PC-9 (cell line): ENCODE results near the gene LRCH4. TPM values are rescaled to one million over a fixed set of nuclear protein-coding genes. Genes with fewer than 3 reads are reported as not detected.

Experiments used
- BruUV-seq: library from RNA; stranded (reverse); fragments of 400-500 nt; replicated peaks from 2 replicates; lab custom pipeline; 2021; lab: Mats Ljungman, UMichigan
- CTCF ChIA-PET: fragments of 300-600 bp; sonication (Branson Sonifier 250); formaldehyde crosslinking; loops from one replicate; lab custom pipeline; 2022; ENCODE audit warnings: antibody characterized with exemption; lab: Charles Lee
- POLR2A ChIA-PET: fragments of 300-600 bp; sonication (Branson Sonifier 250); formaldehyde crosslinking; loops from one replicate; lab custom pipeline; 2022; ENCODE audit warnings: antibody characterized with exemption; ENCODE audit not compliant: unreplicated experiment; lab: Charles Lee
- DNase-seq, 2 experiments: peaks; one replicate each; pipeline versions ENCODE4 v3.0.0 to v3.0.0-alpha.2; 2015 to 2022; ENCODE audit warnings: mixed read lengths in 1 of 2
- H2AFZ ChIP-seq: fragments of 200-600 bp; sonication (generic); 2 replicates; pipeline ENCODE4 v1.8.1; 2017; ENCODE audit warnings: antibody characterized with exemption
- H3F3A ChIP-seq: fragments of 200-600 bp; sonication (generic); 2 replicates; pipeline ENCODE4 v1.8.1; 2017; ENCODE audit warnings: antibody characterized with exemption, mild to moderate bottlenecking, low read depth; ENCODE audit not compliant: insufficient read depth
- H3K27ac ChIP-seq: fragments of 200-600 bp; sonication (generic); 2 replicates; pipeline ENCODE4 v1.6.1; 2016; ENCODE audit warnings: mixed run types
- H3K27me3 ChIP-seq: fragments of 200-600 bp; sonication (generic); 2 replicates; pipeline ENCODE4 v1.6.1; 2016; ENCODE audit warnings: low read depth, mixed run types; ENCODE audit not compliant: insufficient read depth
- H3K36me3 ChIP-seq: fragments of 200-600 bp; sonication (generic); 2 replicates; pipeline ENCODE4 v1.6.1; 2016; ENCODE audit warnings: low read depth, mixed run types
- H3K4me1 ChIP-seq: fragments of 200-600 bp; sonication (generic); replicated peaks from 2 replicates; pipeline ENCODE4 v1.6.1; 2016; ENCODE audit warnings: mixed run types; ENCODE audit not compliant: insufficient read depth
- H3K4me2 ChIP-seq: fragments of 200-600 bp; sonication (generic); 2 replicates; pipeline ENCODE4 v1.6.1; 2017; ENCODE audit warnings: mixed run types
- H3K4me3 ChIP-seq: fragments of 200-600 bp; sonication (generic); 2 replicates; pipeline ENCODE4 v1.6.1; 2016; ENCODE audit warnings: mixed run types
- H3K79me2 ChIP-seq: fragments of 200-600 bp; sonication (generic); 2 replicates; pipeline ENCODE4 v1.6.1; 2017; ENCODE audit warnings: low read depth, mixed run types
- H3K9me2 ChIP-seq: fragments of 200-600 bp; sonication (generic); 2 replicates; pipeline ENCODE4 v1.8.1; 2017; ENCODE audit warnings: mild to moderate bottlenecking; ENCODE audit not compliant: insufficient read depth
- H3K9me3 ChIP-seq: fragments of 200-600 bp; sonication (generic); 2 replicates; pipeline ENCODE4 v1.8.1; 2016; ENCODE audit warnings: low read depth; ENCODE audit not compliant: insufficient read depth
- H4K20me1 ChIP-seq: fragments of 200-600 bp; sonication (generic); 2 replicates; pipeline ENCODE4 v1.8.1; 2017; ENCODE audit not compliant: insufficient read depth
- CTCF ChIP-seq: fragments of 200-600 bp; sonication (generic); conservative IDR thresholded peaks from 2 replicates; pipeline ENCODE4 v1.6.1; 2017; ENCODE audit warnings: mixed run types, antibody characterized with exemption, mild to moderate bottlenecking, moderate library complexity
- EZH2 ChIP-seq: fragments of 200-600 bp; sonication (generic); IDR thresholded peaks from 2 replicates; pipeline ENCODE4 v1.8.0; 2017; ENCODE audit warnings: antibody characterized with exemption, low read depth
- intact Hi-C: fragments of 100-400 bp; cut with micrococcal nuclease; formaldehyde crosslinking; loops from one replicate; pipeline ENCODE4 v1.10.0; 2022; ENCODE audit not compliant: unreplicated experiment
- total RNA-seq: library from RNA; stranded (reverse); gene quantifications from 2 replicates; pipeline ENCODE4 v1.2.3, GENCODE V29; 2021

The LRCH4 gene
- total RNA-seq, 1 experiment from 2014 or later, result 89.6 TPM

- DNase-seq, result peak; percentile 54 to 84
- ChIA-PET CTCF (interaction anchor here (0.6 to 1.9 kb wide), 3 partner anchors 16 to 248 kb away, joined by 4 to 22 read pairs (median 5); no protein-coding TSS in a partner anchor), POLR2A (interaction anchor here (0.6 to 0.8 kb wide), 3 partner anchors 19 to 480 kb away, joined by 5 to 16 read pairs (median 6); no protein-coding TSS in a partner anchor)
- H3K27me3 ChIP-seq, result no peaks in the 10 kb centered on the region
- intact Hi-C loops, result loop anchor here (2.0 kb wide), 1 partner anchor 18 kb away; the partner anchor contains the start of genes FBXO24 and LRCH4
- H2AFZ ChIP-seq, result peak overlapping the region; percentile 94
- H3K4me1 ChIP-seq, result peaks cover 24% of the 10 kb centered on the region
- H3K79me2 ChIP-seq, result no peaks in the 10 kb centered on the region
- no peaks in the 10 kb centered on the region for H4K20me1 ChIP-seq
- H3K9me2 ChIP-seq, result no peaks in the 10 kb centered on the region
- H3K4me3 ChIP-seq, result peak overlapping the region; percentile 75
- no peak overlapping the region for H3K27ac ChIP-seq
- no peaks in the 10 kb centered on the region for H3K36me3 ChIP-seq
- H3F3A ChIP-seq, result peaks cover 10% of the 10 kb centered on the region; the same call in 1 of the 2 replicates
- peak overlapping the region; percentile 88 for H3K4me2 ChIP-seq
- no peaks in the 10 kb centered on the region for H3K9me3 ChIP-seq
- TF ChIP-seq EZH2, result no peak
- TF ChIP-seq CTCF, result peak; percentile 72; the same call in 1 of the 2 replicates
- no TSS peak for BruUV-seq
These were observed 18.4 kb upstream of the LRCH4 start for GRCh38 chr7:100604028-100604975.

- H3K79me2 ChIP-seq, result no peaks in the 10 kb centered on the region
- no peaks in the 10 kb centered on the region for H3K27me3 ChIP-seq
- no peaks in the 10 kb centered on the region for H3K36me3 ChIP-seq
- ChIA-PET POLR2A (interaction anchor here (0.6 to 0.8 kb wide), 3 partner anchors 19 to 481 kb away, joined by 5 to 16 read pairs (median 6); no protein-coding TSS in a partner anchor), CTCF (interaction anchor here (0.6 to 1.9 kb wide), 2 partner anchors 15 to 17 kb away, joined by 4 to 22 read pairs; no protein-coding TSS in a partner anchor)
- TF ChIP-seq EZH2, result no peak
- H3K9me2 ChIP-seq, result no peaks in the 10 kb centered on the region
- peaks cover 10% of the 10 kb centered on the region; the same call in 1 of the 2 replicates for H3F3A ChIP-seq
- intact Hi-C loops, result loop anchor here (2.0 kb wide), 1 partner anchor 17 kb away; the partner anchor contains the start of genes FBXO24 and LRCH4
- no peak overlapping the region for H3K27ac ChIP-seq
- H3K4me1 ChIP-seq, result peaks cover 24% of the 10 kb centered on the region
- DNase-seq, result no peak
- H2AFZ ChIP-seq, result no peak overlapping the region
- no peak overlapping the region; the same call in 1 of the 2 replicates for H3K4me3 ChIP-seq
- no peaks in the 10 kb centered on the region for H4K20me1 ChIP-seq
- no peaks in the 10 kb centered on the region for H3K9me3 ChIP-seq
- no TSS peak for BruUV-seq
- peak overlapping the region; percentile 59 for H3K4me2 ChIP-seq
These were observed 17.7 kb upstream of the LRCH4 start for GRCh38 chr7:100603726-100604027.

GRCh38 chr7:100602889-100603725 is 17.2 kb upstream of the LRCH4 start:
- intact Hi-C loops, result no loop called here
- H3K36me3 ChIP-seq, result no peaks in the 10 kb centered on the region
- H4K20me1 ChIP-seq, result no peaks in the 10 kb centered on the region
- no peaks in the 10 kb centered on the region for H3K9me2 ChIP-seq
- POLR2A ChIA-PET, result interaction anchor here (0.6 to 1.0 kb wide), 6 partner anchors 12 to 482 kb away, joined by 3 to 16 read pairs (median 4); no protein-coding TSS in a partner anchor
- no TSS peak for BruUV-seq
- H2AFZ ChIP-seq, result no peak overlapping the region
- no peaks in the 10 kb centered on the region for H3K27me3 ChIP-seq
- H3K4me1 ChIP-seq, result peaks cover 24% of the 10 kb centered on the region
- TF ChIP-seq CTCF (no peak), EZH2 (no peak)
- CTCF ChIA-PET, result interaction anchor here (0.6 to 1.9 kb wide), 5 partner anchors 14 to 587 kb away, joined by 3 to 22 read pairs (median 6); no protein-coding TSS in a partner anchor
- peaks cover 15% of the 10 kb centered on the region; the same call in 1 of the 2 replicates for H3F3A ChIP-seq
- no peaks in the 10 kb centered on the region for H3K9me3 ChIP-seq
- H3K4me2 ChIP-seq, result no peak overlapping the region
- H3K4me3 ChIP-seq, result no peak overlapping the region
- H3K27ac ChIP-seq, result no peak overlapping the region
- no peaks in the 10 kb centered on the region for H3K79me2 ChIP-seq
- peak in 1 of 2 experiments; percentile 56 for DNase-seq
